HG03342 (cell line): ENCODE data around the gene HPGD.

Source experiments
- ATAC-seq: cut with Tn5 transposase; IDR thresholded peaks from one replicate; pipeline ENCODE4 v1.9.1; 2021; ENCODE audit warnings: mild to moderate bottlenecking, moderate library complexity; ENCODE audit not compliant: unreplicated experiment

Gene HPGD

DNA sequence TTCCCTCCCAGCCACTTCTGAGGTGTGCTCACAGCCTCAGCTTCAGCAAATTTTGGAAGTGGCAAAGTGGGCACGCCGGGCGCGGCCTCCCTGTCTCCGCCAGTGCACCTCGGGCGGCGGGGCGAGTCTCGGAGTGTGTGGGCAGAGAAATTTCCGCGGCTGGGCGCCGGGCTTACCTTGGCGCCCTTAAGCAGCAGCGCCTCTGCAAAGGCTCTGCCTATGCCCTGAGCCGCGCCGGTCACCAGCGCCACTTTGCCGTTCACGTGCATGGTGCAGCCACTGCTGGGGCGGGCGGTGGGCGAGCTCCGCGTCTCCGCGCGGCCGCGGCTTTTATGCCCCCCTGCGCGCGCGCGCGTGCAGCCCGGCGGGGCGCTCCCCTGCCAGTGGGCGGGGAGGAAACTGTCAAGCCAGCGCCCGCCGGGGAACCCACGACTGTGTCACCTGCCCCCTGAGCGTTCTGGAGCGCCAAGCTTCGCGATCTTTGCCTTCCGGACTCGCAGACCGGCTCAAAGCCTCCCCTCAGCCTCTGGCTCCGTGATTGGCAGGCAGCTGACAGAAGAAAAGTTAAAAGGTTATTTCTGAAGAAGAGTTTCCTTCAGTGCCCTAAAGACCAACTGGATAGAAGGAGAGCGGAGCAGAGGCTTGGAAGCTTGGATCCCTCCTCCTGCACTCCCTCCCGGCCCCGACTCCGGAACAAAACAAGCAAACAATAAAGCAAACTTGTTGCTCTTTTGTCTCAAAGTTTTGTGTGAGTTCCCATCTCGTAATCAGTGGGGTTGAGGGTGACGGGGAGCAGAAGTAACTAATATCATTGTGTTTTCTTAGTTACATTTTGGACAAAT lies at the start of gene HPGD:
HPGD (minus strand) TSS at position 306 of the 842 bp plus-strand sequence; CDS start at position 269, 37 bp downstream.
- ATAC-seq: peak; percentile 66

DNA sequence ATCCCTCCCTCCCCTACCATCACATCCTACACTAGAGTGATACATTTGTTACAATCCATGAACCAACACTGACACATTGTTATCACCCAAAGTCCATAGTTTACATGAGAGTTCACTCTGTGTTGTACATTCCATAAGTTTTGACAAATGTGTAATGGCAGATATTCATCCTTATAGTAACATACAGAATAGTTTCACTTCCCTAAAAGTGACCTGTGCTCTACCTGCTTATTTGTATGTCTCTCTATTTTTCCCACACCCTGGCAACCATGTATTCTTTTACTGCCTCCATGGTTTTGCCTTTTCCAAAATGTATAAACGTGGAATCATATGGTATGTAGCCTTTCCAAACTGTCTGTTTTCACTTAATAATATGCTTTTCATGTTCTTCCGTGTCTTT lies 42.2 kb upstream of the HPGD start:
- no peak for ATAC-seq

DNA sequence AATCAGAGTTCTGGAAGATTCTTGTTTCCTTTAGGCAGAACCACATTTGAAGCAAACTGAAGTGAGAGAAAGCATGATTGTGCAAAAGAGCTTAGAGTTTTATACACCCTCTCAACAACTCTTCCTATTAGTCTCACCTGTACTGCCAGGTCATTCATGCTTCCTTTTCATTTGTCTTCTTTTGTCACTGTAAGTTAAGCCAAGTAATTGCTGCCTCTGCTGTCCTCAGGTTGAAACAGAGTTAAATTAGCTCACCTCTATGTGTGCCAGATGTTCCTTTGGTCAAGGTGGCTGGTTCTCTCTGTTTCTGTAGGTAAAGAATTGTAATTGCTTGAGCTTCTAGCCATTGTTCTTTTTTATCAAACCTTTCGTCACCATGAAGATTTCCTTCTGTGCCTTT lies 41.1 kb upstream of the HPGD start:
- ATAC-seq: no peak

DNA sequence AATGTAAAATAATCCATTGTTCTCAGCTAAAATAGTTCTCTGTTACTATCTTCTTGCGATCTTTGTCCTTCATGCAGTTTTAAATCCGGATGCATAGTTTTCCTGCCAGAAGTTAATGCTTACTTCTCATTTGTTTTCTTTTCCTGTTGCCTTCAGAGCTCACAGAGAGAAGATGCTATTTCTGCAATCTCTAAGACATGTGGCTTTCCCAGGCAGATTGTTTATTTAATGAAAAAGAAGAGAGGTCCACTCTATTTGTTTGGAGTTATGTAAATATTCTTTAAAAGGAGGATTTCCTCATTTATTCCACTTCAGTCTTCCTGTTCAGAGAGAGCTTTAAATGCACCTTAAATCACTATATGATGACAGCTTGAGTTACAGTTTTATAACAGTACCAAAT lies 39.3 kb upstream of the HPGD start:
- no peak for ATAC-seq

DNA sequence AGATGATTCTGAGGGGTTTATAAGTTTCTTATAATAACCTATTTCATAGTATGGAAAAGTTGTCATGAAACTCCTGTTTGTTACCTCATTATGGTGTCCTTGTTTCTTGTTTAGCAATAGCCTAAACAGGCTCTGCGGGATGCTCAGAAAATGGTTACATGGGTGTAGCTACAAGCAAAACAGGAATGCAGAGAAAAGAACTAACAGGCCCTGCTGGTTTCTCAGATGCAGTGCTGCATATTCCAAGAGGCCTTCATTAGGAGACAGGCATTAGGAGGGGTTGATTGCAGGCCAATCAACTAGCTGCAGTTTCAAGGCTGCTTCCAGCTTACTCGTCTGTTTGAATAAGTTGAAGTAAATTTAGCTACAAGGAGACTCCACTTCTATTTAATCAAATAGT lies 37.6 kb upstream of the HPGD start:
- ATAC-seq: no peak

DNA sequence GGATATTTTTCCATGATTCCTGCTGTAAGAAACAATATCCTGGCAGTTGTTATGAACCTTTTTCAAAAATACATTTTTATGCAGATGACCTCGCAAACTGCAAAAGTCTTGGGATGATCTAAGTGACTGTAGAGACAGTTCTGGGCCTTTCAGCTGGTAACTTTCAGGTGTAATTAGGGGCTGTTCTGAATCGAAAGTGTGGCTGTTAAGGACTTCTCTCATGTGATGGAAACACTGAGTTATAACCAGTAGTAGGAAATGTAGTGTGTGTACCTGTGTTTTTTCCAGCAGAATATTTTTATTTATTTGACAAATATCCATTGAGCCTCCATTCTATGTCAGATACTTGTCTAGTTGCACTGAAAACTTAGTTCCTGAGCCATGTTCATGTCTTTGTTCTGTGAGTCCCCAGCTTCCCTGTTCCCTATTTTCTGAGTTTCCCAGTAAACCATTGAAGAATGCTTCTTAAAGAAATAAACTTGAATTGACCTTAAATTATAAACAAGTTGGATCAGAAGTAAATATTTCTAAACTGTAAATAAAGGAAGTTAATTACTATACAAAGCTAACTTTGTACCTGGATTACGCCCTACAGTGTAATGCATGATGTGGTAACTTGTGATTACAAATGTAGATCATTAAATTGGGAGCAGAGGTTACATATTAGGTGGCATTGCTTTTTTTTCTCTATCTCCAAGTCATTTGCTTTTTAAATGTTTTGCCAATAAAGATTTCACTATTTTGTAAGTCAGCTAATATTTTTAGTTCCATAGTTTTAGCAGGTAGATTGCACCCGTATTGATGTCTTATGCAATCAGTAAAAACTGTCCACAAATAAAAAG lies 33.7 kb upstream of the HPGD start:
- no peak for ATAC-seq

DNA sequence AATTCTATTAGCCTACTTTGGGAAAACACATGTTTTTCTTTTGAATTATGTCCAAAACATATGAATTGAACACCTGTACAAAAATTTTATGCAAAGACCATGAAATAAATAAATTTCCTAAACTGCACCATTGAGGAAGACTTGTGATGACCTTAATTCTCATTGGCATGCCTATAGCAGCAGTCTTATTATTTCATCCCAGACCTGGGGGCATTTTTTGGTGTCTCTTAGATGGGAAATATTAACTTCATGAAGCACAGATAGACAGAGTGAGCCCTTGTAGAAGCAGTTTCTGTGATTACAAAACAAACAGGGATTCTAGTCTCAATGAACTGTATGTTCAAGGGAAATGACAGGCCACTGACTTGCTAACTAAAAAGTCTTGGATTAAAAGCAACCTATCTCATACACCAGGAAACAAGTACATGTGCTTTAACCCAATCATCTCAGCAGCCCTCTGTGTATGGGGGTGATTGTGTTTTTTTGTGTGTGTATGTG lies 32.0 kb upstream of the HPGD start:
- ATAC-seq: no peak

DNA sequence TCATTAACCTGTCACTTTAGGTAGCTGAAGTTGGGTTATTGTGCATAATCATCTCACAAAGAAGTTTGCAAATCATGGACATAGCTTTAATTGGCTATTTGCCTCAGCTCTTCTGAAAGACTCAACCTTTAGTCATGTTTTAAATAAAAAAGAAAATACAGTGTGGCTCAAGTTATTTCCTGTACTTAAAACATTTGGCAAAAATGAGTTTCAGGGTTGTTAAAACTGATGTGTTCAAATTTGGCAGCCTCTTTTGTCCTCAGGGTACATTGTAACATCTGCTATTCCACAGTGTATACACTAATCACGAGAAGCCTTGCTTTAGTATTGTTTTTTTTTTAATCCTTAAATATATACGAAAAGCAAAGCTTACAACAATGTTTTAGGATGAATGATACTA lies 31.5 kb upstream of the HPGD start:
- no peak for ATAC-seq

DNA sequence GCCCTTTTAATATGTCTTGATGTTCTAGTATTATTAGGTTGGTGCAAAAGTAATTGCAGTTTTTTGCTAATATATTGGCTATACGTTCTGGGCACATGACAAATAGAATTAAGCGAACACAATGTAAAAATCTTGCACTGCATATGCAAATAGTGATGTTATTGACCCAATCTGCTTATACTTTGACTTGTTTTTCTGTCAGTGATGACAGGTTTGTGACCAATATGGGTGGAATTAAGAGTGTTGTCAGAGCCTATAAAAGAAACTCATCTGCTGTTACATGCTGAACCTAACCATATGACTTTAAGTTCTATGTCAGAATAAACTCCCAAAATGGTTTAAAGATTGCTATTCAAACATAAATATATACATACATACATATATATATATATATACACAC lies 30.7 kb upstream of the HPGD start:
- ATAC-seq: no peak

DNA sequence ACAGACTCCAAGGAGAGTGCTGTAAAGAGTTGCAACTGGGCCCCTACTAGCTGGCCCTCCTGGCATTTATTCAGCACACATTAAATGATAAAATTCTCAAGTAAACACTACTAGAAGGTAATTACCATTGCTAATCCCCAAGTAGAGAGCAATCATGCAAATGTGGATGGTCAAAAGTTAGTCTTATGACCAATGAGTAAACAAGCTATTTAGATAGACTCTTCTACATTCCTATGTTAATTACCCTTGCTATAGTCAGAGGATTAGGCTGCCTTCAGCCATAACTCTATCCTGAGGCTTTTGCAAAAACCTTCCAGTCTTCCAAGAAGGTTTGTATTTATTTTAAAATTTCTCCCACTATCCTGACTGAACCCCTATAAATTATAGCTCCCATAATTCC lies 28.3 kb upstream of the HPGD start:
- ATAC-seq: no peak

DNA sequence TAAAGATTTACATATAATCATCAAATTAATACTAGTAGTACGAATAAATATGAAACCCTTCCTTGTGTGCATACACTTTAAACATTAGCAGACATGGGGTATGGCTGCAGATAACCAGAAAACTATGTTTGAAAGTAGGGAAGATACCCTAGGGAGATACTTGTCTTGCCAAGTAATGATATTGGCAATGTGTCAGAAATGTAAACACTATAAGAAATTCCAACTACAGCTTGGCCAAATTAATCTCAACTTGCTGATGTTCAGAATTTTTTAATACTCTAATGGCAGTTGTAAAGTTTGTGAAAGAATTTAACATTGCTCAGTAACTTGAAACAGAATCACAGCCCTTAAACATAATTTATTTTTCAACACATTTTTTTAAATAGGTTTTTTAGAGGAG lies 27.4 kb upstream of the HPGD start:
- no peak for ATAC-seq

DNA sequence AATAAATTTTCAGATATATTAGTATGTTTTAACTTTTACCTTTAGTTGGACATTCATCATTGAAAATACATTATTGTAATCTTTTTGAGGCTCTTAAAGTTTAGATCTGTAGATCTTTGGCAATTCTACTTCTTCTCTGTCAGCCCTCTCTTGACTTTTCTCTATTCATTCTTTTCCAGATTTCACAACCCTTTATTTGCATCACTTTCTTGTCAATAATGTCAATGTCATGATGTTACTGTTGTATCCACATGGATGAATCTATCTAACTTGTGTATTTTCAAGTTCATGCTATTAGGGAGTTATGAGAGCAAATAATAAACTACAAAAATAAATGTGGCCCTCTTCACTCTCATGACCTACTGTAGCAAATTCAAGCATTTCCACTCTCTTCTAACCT lies 23.0 kb upstream of the HPGD start:
- no peak for ATAC-seq

DNA sequence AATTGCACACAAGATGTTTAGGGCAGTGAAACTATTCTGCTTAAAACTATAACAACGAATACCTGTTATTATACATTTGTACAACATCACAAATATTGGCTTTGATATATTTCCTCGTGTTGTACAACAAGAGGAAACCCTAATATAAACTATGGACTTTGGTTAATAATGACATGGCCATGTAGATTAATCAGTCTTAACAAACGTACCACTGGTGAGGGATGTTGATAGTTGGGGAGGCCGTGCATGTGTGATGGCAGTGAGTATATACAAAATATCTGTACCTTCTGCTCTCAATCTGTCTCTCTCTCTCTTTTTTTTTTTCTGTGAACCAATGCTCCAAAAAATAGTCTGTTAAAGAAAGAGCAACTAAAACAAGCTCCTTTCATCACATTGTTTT lies 22.2 kb upstream of the HPGD start:
- ATAC-seq: no peak

DNA sequence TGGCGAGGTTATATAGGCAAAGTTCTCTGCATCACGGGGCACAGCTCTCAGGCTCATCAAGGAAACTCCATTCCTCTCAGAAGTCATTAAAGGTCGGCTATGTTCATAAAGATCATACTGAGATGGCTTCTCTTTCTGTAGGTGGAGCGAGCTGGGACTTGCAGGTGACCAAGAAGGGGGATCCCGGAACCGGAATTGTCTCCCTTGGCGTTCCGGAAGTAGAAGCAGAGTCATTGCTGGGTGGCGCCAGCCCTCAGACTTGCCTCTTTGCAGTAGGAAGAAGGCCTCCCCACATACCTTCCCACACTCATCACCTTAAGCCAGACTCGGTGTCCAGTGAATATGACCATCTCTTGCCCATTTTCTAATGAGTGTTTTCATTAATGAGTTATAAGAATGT lies 17.9 kb upstream of the HPGD start:
- no peak for ATAC-seq

DNA sequence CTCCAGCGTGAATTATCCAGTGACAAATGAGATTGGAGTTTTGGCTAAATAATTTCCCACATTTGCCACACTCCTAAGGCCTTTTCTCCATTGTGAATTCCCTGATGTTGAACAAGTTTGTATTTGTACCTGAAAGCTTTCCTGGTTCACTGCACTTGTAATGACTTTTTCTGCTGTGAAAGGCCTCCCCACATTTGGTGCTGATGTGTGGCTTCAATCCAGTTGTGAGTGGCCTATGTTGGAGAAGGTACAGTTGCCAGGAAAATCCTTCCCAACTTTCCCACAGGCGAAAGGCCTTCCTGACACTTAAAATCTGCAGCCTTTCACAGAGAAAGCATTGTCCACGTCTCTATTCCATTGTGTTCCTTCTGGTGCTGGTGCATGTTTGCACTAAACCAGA lies 17.3 kb upstream of the HPGD start:
- no peak for ATAC-seq

DNA sequence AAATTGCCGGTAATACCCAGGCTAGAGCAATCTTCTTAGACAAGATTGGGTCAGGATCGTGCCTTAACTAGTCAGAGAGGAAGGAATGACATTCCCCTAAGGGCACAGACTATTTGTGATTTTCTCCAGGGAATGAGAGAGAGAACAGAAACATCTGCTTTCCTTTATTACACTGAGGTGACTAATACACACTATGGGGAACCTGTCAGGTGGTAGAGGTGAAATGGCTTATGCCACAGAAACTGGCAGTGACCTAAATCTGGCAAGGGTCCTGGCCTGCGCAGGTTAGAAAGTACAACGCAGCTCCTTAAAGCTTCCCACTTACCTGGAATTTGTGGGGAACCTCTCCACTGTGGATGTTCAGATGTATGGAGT lies 16.6 kb upstream of the HPGD start:
- no peak for ATAC-seq

DNA sequence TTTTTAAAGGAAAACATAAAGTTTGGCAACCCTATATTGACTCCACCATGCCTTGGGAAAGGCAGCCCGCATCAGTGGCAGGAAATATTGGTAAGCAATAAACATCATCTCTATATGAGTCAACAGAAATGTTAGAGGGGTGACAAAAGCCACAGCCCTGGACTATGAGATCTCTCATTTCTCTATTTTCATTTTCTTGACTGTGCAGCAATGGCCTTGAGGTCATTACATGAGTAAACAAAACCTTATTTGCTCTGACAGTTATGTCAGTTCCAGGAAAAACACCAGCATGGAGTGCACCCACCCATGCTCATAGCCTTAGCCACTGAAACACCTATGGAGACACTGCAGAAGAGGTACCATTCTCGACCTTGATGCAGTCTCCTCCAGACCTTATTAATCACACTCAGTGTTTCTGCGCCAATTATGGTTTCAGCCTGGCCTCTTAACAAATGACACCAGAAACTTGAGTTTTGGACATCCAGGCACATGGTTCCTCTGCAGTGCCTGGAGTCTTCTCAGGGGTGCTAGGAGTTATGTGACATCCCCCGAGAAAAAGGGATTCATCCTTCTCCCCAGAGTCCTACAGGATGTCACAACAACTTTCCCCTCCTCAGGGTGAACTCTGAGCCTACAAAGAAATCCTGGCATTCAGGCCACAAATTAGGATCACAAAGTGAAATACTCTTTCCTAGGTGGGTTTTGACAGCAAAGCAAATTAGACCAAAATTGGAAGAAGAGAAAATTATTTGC lies 16.0 kb upstream of the HPGD start:
- peak; percentile 98 for ATAC-seq

DNA sequence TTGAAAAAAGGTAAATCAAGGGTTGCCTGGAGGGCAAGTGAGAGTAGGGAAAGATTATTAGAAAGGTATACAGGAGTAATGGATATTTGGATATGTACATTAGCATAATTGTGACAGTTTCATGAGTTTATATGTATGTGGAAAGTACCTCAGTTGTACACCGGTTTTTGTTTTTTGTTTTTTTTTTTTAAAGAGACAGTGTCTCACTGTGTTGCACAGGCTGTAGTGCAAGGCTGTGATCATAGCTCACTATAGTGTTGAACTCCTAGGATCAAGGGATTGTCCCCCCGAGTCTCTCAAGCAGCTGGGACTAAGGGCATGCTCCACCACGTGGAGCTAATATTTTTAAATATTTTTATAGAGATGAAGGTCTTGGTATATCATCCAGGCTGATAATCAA lies 15.3 kb upstream of the HPGD start:
- peak; percentile 23 for ATAC-seq

DNA sequence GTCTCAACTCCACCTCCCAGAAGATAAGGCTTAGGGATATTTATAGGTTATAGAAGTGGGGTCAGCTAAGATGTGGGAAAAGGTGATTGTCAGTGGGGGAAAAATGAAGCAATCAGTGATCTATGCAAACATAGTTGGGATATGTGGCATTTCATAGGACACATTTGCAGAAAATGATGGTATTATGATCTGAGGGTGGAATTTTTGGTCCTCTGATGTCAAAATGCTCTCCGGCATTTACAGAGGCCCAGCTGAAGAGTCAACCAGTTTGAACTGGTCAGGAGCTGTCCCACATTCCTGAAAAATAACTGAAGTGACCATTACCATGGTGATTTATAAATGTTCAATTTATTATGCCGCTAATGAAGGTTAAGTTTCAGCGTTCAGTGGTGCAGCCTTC lies 12.2 kb upstream of the HPGD start:
- ATAC-seq: no peak

DNA sequence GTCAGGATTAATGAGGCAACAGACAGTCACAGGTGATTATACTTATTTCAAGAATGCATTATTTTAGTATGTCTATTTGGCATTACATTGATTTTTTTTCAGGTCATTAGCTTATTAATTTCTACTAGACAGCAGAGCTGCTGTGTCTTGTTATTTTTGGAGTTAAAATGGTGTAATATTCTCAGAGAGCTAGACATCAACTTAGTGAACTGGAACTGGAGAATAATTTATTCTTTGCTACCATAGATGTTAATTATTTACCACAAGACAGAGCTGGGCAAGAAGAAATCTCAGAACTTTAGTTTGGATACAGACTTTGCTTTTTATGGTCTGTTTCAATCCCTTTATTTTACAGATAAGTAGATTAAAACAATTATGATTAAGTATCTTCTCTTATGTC lies 10.2 kb upstream of the HPGD start:
- no peak for ATAC-seq

DNA sequence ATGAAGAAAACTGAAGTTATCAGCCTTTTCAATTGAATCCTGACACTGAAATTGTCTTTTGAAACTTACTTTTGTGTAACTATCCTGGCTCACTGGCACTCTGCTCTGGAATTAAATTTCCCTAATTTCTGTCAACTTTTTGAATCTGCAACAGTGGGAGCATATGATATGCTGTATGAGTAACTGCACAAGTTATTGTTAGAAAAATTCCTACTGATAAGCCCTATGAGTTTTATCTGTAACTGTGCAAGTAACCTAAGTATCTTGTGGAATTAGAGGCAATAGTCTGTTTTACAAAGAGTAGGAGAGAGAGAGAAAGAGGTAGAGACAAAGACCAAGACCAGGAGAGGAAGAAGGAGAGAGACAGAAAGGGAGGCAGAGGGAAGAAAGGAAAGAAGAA lies 9.2 kb upstream of the HPGD start:
- no peak for ATAC-seq
